NCI-H1105 (cell line): ENCODE results near the gene BCAR1.
"Not testable (repeated sequence)": the region's sequence is repeated elsewhere in the genome, so short reads cannot be mapped to it uniquely, and the experiment has no call there.

Experiments
- DNase-seq: peaks from one replicate; lab custom pipeline; 2025; lab: John Stamatoyannopoulos, UW

Gene BCAR1

DNA sequence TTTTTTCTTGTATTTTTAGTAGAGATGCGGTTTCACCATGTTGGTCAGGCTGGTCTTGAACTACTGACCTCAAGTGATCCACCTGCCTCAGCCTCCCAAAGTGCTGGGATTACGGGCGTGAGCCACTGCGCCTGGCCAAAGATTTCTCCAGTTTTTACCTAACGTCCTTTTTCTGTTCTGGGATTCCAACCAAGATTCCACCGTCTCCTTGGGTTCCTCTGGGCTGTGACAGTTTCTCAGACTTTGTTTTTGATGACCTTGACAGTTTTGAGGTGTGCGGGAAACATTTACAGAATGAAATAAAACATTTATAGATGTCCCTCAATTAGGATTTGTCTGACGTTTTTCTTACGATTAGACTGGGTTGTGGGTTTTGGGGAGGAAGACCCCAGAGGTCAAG, 17.9 kb upstream of the BCAR1 start:
- not testable (repeated sequence) for DNase-seq

- peak; percentile 47 for DNase-seq
Observed at GRCh38 chr16:75267631-75268264, 16.3 kb upstream of the BCAR1 start.

- no peak for DNase-seq
Observed at GRCh38 chr16:75266738-75267630, 15.6 kb upstream of the BCAR1 start.

GRCh38 chr16:75265911-75266701, 14.7 kb upstream of the BCAR1 start:
- DNase-seq: peak; percentile 29

DNA sequence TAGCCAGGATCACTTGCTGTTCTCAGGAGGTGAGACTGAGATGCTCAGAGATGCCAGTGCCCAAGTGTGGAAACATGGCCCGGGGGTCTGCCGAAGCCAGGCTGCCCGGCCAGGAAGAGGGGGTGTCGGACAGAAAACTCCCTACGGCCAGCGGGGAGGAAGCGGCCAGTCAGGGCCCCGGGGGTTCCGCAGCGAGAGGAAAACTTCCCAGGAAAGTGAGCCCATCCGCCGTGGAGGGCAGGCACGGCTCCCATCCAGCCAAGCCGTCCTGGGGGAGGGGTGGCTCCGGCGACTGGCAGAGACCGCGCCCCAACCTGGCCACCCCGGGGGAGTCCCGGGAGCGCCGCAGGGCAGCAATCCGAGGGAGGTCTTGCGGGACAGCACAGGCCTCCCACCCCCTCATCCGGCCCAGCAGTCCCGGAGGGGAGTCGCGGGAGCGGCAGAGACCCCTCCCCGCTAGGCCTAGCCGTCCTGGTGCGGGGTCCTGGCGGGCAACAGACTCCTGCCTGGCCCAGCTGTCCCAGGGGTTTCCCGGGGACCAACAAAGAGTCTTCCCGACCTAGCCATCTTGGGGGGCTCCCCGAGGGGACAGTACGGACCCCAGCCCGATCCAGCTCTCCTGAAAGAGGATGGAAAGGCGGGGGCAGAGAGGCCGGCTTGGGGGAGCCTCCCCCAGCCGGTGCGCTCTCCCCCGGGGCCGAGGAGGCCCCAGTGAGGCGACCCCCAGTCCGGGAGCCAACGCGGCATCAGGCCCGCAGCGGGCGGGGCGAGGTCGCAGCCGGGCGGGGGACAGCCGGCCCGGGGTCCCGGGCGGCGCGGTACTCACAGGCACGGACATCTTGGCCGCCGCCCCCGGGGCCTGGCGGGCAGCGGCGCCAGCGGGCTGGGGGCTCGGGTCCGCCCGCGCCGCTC, 13.8 kb upstream of the BCAR1 start:
- no peak for DNase-seq

DNA sequence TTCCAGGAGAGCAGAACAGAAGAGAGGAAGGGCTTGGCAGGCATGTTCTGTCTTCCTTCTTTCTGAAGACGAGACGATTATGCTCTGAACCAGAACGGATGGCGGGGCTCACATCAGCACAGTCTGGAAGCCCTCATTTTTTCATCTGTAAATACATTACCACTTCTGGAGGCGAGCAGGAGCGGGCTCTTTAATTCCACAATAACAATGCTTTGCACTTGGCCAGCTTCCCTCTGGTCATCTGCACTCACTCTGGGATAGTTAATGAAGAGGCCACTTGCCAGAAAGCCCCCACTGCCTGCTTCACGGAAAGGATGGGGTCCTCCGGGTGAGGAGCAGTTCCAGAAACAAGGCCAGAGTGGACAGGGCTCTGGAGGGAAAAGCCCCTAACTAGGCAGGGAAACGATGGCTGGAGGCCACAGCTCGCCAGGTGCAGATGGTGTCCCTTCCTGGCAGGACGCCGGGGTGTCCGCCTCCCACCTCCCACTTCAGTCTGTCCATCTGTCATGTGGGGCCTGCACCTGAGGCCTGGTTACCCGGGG, 13.1 kb upstream of the BCAR1 start:
- no peak for DNase-seq

DNA sequence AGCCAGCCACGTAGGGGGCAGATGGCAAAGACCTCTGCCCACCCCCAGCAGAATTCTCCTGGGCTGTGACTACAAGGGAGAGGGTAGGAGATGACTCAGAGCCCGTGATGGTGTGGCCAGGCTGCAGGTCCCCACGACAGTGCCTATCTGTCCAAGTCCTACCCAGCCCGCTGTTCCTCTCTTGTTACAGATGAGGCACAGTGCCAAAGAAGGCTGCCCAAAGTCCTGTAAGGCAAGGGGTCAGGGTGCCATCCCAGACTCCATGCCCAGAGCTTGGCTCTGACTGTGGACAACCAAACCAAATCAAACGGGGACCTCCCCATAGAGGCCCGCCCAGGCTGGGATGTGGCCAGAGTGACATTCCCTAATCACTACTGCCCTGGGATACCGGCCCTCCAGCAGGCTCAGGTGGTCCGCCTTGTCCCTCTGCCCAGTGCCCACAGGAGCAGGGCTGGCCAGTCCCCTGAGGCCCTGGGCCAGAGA, 12.6 kb upstream of the BCAR1 start:
- DNase-seq: no peak

DNA sequence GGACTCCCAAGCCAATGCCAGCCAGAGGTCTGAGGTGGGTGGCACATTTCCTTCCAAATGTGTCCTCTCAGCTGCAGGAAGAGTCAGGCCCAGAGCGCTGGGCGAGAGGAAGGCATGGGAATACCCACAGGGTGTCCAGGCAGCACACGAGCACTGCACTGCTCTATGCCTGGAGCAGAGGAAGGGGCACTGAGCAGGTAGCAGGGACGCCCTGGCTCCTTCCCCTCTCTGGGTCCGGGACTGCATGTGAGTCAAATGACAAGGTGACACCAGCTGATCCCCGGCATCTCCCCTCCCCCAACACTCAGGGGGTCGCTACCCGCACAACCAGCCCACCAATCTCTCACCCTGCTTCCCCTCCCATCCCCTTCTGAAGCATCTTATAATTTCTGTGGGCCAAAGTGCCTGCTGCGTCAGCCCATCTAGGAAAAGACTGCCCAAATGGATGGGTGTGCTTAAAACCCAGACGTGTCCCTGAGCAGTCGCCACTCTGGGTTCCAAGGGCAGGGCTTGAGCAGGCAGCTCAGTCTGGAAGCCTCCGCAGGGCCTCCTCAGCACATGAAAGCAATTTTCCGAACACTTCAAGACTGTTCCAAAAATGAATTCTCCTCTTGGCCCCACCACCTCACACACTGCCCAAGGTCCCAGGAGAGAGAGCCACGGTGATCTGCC, 12.0 kb upstream of the BCAR1 start:
- DNase-seq: no peak

DNA sequence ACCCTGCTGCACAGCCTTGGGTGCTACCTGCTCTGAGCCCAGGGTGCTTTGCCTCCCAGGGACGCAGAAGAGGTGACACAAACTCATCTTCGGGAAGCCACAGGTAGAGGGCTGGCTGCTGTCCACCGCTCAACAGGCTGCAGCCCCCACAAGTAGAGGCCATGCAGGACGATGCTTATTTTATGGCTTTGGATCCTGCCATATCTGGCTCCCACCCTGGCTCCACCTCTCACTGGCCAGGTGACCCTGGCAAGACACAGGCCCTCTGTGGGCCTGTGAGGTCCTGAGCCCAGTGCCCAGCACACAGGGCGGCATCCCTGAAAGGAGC, 11.3 kb upstream of the BCAR1 start:
- DNase-seq: no peak

DNA sequence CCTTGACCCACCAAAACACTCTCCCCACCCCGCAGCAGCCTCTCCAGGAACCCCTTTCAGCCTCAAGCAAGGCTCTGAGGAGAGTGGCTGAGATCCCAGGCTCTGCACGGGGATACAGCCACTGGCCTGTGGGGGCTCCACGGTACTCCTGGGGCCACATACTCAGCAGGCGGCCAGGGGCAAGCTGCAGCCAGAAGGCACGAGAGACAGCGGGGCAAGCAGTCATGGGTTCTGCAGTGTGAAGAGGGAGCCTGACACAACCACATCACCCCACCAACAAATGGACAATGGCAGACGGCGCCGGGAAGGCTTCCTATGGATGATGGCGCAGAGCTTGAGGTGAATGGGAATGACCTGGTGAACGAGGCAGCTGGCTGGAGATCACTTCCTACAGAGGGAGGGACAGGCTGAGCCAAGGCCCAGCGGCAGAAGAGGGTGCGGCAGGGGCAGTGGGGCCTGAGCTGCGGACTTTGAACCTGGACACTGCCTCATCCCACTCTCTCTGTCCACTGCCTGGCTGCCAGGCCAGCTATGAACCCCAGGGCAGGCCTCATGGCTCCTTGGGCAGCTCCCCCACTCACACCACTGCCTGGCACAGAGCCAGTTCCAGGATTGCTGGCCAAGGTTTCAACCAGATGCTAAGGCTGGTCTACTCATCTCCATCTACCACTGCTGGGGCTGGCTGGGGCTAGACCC, 10.8 kb upstream of the BCAR1 start:
- no peak for DNase-seq

DNA sequence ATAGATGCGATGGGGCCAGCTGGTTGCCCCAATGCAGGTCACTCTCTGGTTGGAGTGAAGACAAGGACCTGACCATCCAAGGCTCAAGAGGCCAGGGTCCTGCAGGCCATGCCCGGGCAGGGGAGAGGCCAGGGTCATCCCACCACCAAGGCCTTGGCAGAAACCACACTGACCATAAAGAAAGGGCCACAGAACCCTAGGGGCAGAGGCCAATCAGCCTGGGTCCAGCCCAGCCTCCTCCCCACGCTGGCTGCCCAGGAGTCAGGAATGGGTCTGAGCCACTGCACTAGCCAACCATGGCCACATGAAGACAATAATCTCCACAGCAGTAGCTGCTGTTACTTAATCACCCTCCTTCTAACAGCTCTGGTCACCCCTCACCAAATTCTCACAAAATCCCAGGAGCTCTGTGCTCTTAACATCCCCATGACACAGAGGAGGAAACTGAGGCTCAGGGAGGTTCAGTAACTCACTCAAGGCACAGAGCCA, 10.2 kb upstream of the BCAR1 start:
- DNase-seq: no peak

DNA sequence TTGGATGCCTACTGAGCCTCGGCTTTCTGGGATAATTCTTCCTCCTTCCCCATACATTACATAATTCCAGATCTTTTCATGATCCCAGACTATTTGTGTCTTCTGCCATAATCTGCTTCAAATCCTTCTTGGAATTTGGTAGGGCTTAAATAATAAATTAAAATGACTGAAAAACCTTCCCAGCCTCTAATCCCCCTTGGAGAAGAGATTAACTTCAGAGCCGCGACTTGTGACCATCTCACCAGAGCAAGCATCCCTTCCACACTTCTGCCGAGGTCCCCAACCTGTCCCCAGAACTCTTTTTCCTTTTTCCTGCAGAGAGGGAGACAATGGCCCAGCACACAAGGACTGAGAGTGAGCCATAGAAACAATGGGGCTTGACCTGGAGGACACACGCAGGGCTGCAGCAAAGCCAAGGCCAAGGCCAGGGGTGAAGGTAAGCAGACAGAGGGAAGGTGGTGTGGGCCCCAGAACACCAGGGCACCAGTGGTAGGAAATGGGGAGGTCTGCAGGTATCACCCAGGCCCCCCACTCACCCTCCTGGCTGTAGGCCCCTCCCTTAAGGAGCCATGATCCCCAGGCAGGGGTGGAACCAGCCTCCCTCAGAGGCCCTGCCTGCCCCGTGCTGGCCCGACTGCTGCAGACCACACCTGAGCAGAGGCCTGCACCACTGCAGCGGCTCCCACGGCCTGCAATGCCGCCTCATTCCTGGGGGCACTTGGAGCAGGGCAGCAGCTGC, 9.6 kb upstream of the BCAR1 start:
- DNase-seq: no peak

DNA sequence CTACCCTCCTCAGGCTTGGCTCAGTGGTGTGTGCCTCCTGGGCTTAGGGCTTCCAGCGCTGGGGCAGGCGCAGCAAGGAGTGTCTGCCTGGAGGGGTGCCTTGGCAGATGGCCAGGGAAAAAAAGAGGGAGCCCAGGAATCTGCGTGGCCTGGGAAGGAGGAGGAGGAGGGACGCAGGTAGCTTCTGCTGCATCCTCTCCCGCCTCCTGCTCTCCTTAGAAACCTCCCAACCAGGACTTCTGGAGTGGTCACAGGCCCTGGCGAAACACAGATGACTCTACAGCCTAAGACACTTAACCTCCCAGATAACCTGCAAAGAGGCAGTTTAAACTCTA, 7.3 kb upstream of the BCAR1 start:
- no peak for DNase-seq

DNA sequence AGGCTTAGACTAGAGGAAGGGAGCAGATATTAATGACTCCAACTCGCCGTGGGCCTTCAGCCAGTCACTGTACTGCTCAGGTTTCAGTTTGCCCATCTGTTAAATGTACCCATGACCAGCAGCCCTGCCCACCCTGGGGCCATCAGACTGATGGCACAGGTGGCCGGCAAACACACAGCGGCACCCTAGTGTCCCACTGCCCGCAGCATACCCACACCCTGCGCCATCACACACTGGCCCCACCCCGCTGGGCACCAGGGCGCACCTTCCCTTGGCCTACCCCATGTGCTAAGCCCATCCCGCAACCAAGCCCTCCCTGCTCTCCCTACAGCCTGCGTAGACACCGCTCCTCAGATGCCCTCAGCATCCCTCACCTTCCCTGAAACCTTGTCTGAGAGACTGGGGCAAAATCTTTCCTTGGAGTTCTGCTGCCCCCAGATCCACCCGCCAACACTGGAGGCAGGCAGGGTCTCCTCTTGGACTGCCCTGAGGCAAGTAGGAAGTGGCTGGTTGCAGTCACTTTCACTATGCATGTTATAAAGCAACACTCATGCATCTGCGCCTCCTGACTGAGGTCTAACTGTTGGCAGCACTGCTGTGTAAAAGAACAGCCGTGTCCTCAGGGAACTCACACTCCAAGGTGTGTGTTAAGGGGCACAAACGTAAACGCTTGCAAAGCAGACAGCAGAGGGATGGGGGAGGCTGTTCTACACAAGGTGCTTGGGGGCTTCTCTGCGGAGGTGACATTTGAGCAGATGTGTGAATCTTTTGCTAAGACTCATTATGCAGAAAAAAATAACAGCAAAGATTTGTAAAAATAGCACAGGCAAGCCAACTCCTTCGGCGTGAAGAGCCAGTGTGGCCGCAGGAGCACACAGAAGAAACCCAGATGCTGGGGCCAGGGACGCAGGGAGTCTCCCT, 6.7 kb upstream of the BCAR1 start:
- no peak for DNase-seq

DNA sequence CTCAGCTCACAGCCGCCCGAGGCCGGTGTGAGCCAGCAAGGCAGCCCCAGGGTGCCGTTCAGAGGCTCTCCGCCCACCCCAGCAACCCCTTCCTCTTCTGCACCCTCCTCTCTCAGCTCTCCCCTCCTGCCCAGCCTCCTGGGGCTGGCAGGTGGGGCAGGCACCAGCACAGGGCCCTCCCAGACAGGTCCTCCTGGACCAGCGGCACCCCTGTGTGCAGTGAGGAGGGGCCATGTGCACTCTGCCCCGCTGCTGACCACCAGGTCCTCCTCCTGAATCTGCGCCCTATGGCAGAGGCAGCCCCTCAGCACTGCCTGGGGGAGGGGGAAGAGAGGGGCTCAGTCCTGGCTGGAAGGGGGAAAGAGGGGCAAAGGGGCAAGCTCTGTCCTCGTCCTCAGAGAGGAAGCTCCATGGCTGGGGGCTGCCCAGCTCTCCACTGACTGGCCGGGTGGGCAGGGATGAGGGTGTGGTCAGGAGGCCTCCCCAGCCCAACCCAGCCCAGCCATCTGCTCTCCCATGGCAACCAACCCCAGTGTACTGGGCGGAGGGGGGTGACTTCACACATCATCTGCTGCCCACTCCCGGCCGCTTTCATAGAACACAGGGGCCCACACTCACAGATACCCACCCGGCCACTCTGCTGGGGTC, 5.4 kb upstream of the BCAR1 start:
- no peak for DNase-seq

GRCh38 chr16:75256059-75256571, 4.7 kb upstream of the BCAR1 start:
- no peak for DNase-seq

DNA sequence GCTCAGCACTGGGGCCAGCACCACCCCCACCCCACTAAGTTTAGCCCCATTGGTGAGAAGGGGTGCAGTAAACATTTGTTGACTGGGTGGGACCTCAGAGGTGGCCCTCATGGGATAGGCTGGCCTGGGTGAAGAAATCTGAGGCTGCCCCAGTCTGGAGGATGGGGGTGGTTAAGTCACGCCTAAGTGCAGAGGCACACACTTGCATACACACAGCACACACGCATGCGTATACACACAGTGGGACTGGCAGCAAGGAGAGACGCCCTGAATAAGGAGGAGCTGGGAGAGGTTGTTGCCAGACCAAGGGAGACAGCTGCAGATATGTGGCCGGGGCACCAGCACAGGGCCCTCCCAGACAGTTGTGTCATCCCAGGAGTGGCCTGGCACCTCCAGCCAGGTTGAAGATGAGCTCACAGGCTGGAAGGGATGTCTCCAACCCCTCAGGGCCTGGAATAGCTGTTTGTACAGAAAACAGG, 3.0 kb upstream of the BCAR1 start:
- no peak for DNase-seq
